ENCODE results near the gene PDGFC. TPM values are rescaled to one million over a fixed set of nuclear protein-coding genes. Genes with fewer than 3 reads are reported as not detected.

PDGFC gene, protein sequence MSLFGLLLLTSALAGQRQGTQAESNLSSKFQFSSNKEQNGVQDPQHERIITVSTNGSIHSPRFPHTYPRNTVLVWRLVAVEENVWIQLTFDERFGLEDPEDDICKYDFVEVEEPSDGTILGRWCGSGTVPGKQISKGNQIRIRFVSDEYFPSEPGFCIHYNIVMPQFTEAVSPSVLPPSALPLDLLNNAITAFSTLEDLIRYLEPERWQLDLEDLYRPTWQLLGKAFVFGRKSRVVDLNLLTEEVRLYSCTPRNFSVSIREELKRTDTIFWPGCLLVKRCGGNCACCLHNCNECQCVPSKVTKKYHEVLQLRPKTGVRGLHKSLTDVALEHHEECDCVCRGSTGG
- 145 and 147 TPM in 2 replicates for total RNA-seq

DNA sequence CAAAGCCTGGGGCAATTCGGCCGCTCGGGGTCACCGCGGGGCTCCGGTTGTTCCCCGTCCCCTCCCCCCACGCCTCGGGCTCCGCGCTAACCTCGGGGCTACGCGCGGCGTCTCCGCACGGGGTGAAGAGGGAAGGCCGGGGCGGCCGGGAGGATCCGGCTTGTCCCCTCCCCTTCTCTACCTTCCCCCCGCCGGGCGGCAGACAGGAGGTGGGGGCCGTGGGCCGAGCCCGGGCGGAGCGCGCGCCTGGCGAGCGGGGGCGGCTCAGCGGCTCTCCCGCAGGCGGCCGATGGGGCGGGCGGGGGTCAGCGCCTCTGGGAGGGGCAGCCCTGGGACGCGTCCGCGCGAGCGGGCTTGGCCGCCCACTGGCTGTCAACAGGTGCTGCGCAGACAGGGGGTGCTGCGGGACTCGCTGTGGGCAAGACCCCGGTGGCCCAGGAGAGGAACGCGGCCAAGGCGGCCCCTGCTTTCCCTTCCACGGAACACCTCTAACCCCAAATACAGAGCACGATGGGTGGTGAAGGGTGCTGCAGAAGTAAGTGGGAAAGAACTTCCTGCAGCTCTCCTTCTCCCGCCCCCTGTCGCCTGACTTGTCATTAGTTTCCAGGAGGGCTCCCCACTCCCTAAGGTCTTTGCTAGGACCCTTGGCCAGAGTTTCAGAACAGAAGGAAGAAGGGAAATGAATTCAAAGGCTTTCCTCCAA is at the start of gene PDGFC:
Gene PDGFC (minus strand): TSS at position 124 of the 703 bp plus-strand sequence. CDS start 896 bp downstream, outside the sequence.
- H3K36me3 ChIP-seq (ENCODE audit: insufficient read depth, low read length) = no peaks in the 10 kb centered on the region
- TF ChIP-seq, protein P1, sequence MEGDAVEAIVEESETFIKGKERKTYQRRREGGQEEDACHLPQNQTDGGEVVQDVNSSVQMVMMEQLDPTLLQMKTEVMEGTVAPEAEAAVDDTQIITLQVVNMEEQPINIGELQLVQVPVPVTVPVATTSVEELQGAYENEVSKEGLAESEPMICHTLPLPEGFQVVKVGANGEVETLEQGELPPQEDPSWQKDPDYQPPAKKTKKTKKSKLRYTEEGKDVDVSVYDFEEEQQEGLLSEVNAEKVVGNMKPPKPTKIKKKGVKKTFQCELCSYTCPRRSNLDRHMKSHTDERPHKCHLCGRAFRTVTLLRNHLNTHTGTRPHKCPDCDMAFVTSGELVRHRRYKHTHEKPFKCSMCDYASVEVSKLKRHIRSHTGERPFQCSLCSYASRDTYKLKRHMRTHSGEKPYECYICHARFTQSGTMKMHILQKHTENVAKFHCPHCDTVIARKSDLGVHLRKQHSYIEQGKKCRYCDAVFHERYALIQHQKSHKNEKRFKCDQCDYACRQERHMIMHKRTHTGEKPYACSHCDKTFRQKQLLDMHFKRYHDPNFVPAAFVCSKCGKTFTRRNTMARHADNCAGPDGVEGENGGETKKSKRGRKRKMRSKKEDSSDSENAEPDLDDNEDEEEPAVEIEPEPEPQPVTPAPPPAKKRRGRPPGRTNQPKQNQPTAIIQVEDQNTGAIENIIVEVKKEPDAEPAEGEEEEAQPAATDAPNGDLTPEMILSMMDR (IDR thresholded peaks at IDR 0.05; ENCODE audit: extremely low read depth, low read depth, low read length) = peak; percentile 15
- H2AFZ ChIP-seq (ENCODE audit: low read length) = peak within 1 kb of the TSS; percentile 77
- no peaks in the 10 kb centered on the region for H3K27me3 ChIP-seq (ENCODE audit: insufficient read depth, low read length)
- H3K27ac ChIP-seq (ENCODE audit: low read depth, low read length) = peak within 1 kb of the TSS; percentile 84
- H4K20me1 ChIP-seq (ENCODE audit: insufficient read depth, low read length) = peaks cover 3% of the 10 kb centered on the region
- H3K9me3 ChIP-seq (ENCODE audit: low read depth, low read length) = no peaks in the 10 kb centered on the region
- H3K4me1 ChIP-seq (ENCODE audit: insufficient read depth, low read length) = peaks cover 70% of the 10 kb centered on the region
- peak within 1 kb of the TSS; percentile 98 for H3K4me2 ChIP-seq (ENCODE audit: insufficient read depth, low read length)
- DNase-seq (ENCODE audit: insufficient read length, low spot score, missing footprints) = peak; percentile 94
- H3K4me3 ChIP-seq (ENCODE audit: insufficient read depth, low read length) = peak within 1 kb of the TSS; percentile 82
- H3K79me2 ChIP-seq (ENCODE audit: insufficient read depth, low read length) = peaks cover 43% of the 10 kb centered on the region

DNA sequence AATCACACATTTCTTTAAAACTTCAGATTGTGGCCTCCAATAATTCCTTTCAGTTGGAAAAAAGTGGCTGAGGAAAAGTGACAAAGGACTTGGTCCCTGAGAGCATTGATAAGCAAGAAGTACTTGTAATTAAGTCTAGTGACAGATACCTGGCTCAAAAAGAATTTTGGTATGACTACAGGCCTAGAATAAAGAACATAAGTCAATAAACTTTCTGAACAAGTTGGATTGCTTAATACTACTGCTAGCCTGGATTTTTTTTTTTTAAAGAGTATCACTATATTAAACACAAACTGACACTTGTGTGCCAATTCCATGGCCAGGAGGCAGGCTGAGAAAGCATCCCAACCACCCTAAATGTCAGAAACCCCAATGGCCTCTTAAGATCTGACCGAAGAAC is 49.3 kb upstream of the PDGFC start:
- Histone ChIP-seq H3K9me3 (ENCODE audit: low read depth, low read length) (no peaks in the 10 kb centered on the region), H3K36me3 (ENCODE audit: insufficient read depth, low read length) (no peaks in the 10 kb centered on the region), H3K27me3 (ENCODE audit: insufficient read depth, low read length) (no peaks in the 10 kb centered on the region), H3K27ac (ENCODE audit: low read depth, low read length) (no peak overlapping the region), H3K4me2 (ENCODE audit: insufficient read depth, low read length) (no peak overlapping the region), H3K4me3 (ENCODE audit: insufficient read depth, low read length) (no peak overlapping the region), H3K79me2 (ENCODE audit: insufficient read depth, low read length) (no peaks in the 10 kb centered on the region), H4K20me1 (ENCODE audit: insufficient read depth, low read length) (no peaks in the 10 kb centered on the region), H2AFZ (ENCODE audit: low read length) (no peak overlapping the region), H3K4me1 (ENCODE audit: insufficient read depth, low read length) (peaks cover under 1% of the 10 kb centered on the region)
- DNase-seq (ENCODE audit: insufficient read length, low spot score, missing footprints) = no peak
- TF ChIP-seq, protein P1 (IDR thresholded peaks at IDR 0.05; ENCODE audit: extremely low read depth, low read depth, low read length) = no peak

DNA sequence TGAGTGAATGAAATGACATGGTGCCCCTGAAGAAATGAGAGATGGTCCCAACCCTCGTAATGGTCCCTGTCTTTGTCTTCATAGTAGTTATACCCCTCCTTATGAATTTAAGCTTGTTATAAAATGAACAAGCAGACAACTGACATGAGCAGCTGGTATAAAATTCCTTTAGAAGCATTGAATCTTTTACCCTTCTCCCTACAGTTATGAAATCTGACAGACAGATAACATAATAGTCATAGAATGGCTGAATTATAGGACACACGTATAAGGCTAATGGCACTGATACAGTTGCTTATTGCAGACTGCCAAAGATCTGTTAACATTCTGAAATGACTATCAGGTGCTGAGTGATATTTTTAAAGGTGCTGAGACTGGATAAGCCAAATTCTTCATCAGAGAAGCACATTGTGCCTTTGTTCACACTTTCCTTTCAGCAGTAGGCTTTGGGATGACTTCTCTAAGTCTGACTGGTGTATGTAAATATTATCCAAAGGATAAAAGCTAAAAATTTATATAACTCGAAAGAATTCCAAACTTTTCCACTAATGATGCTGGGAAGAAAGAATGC is 47.4 kb upstream of the PDGFC start:
- H3K27ac ChIP-seq (ENCODE audit: low read depth, low read length) = no peak overlapping the region
- TF ChIP-seq, protein P1 (IDR thresholded peaks at IDR 0.05; ENCODE audit: extremely low read depth, low read depth, low read length) = no peak
- H2AFZ ChIP-seq (ENCODE audit: low read length) = no peak overlapping the region
- no peaks in the 10 kb centered on the region for H3K27me3 ChIP-seq (ENCODE audit: insufficient read depth, low read length)
- no peaks in the 10 kb centered on the region for H4K20me1 ChIP-seq (ENCODE audit: insufficient read depth, low read length)
- no peak overlapping the region for H3K4me2 ChIP-seq (ENCODE audit: insufficient read depth, low read length)
- peaks cover 15% of the 10 kb centered on the region for H3K4me1 ChIP-seq (ENCODE audit: insufficient read depth, low read length)
- no peaks in the 10 kb centered on the region for H3K36me3 ChIP-seq (ENCODE audit: insufficient read depth, low read length)
- H3K9me3 ChIP-seq (ENCODE audit: low read depth, low read length) = no peaks in the 10 kb centered on the region
- no peak for DNase-seq (ENCODE audit: insufficient read length, low spot score, missing footprints)
- no peaks in the 10 kb centered on the region for H3K79me2 ChIP-seq (ENCODE audit: insufficient read depth, low read length)
- H3K4me3 ChIP-seq (ENCODE audit: insufficient read depth, low read length) = no peak overlapping the region
